ENCODE results near the gene CAB39L.

Gene CAB39L

GRCh38 chr13:49454388-49455006 is 10.6 kb upstream of the CAB39L start:
- no peak for DNase-seq (ENCODE audit: low read depth in 1 of 2, low spot score in 1 of 2)
- in situ Hi-C loops (cut with HindIII; ENCODE audit: low pct_unique_long_range_greater_than_20kb, low sequenced_read_pairs), result no loop called here
- TF ChIP-seq JUND (IDR thresholded peaks at IDR 0.05; ENCODE audit: low read depth), result no peak

GRCh38 chr13:49453465-49453864 is 9.6 kb upstream of the CAB39L start:
- in situ Hi-C loops (cut with HindIII; ENCODE audit: low pct_unique_long_range_greater_than_20kb, low sequenced_read_pairs), result no loop called here
- no peak for TF ChIP-seq JUND (IDR thresholded peaks at IDR 0.05; ENCODE audit: low read depth)
- DNase-seq (ENCODE audit: low read depth in 1 of 2, low spot score in 1 of 2), result no peak

- no peak for TF ChIP-seq JUND (IDR thresholded peaks at IDR 0.05; ENCODE audit: low read depth)
- in situ Hi-C loops (cut with HindIII; ENCODE audit: low pct_unique_long_range_greater_than_20kb, low sequenced_read_pairs), result no loop called here
- no peak for DNase-seq (ENCODE audit: low read depth in 1 of 2, low spot score in 1 of 2)
Measured at GRCh38 chr13:49452725-49453457, 9.0 kb upstream of the CAB39L start.

- DNase-seq (ENCODE audit: low read depth in 1 of 2, low spot score in 1 of 2), result no peak
- no peak for TF ChIP-seq JUND (IDR thresholded peaks at IDR 0.05; ENCODE audit: low read depth)
- in situ Hi-C loops (cut with HindIII; ENCODE audit: low pct_unique_long_range_greater_than_20kb, low sequenced_read_pairs), result no loop called here
Measured at GRCh38 chr13:49450105-49450819, 6.4 kb upstream of the CAB39L start.

GRCh38 chr13:49448753-49449152 is 4.9 kb upstream of the CAB39L start:
- in situ Hi-C loops (cut with HindIII; ENCODE audit: low pct_unique_long_range_greater_than_20kb, low sequenced_read_pairs), result no loop called here
- DNase-seq (ENCODE audit: low read depth in 1 of 2, low spot score in 1 of 2), result no peak
- no peak for TF ChIP-seq JUND (IDR thresholded peaks at IDR 0.05; ENCODE audit: low read depth)

- TF ChIP-seq JUND (IDR thresholded peaks at IDR 0.05; ENCODE audit: low read depth), result no peak
- no peak for DNase-seq (ENCODE audit: low read depth in 1 of 2, low spot score in 1 of 2)
- in situ Hi-C loops (cut with HindIII; ENCODE audit: low pct_unique_long_range_greater_than_20kb, low sequenced_read_pairs), result no loop called here
Measured at GRCh38 chr13:49446473-49446872, 2.6 kb upstream of the CAB39L start.

GRCh38 chr13:49444524-49445395 is 896 bp upstream of the CAB39L start:
- in situ Hi-C loops (cut with HindIII; ENCODE audit: low pct_unique_long_range_greater_than_20kb, low sequenced_read_pairs), result no loop called here
- DNase-seq (ENCODE audit: low read depth in 1 of 2, low spot score in 1 of 2), result peak in 1 of 2 experiments; percentile 37
- no peak for TF ChIP-seq JUND (IDR thresholded peaks at IDR 0.05; ENCODE audit: low read depth)

GRCh38 chr13:49443357-49443703 is 534 bp downstream of the CAB39L start:
- no peak for TF ChIP-seq JUND (IDR thresholded peaks at IDR 0.05; ENCODE audit: low read depth)
- peak in 1 of 2 experiments; percentile 21 for DNase-seq (ENCODE audit: low read depth in 1 of 2, low spot score in 1 of 2)
- in situ Hi-C loops (cut with HindIII; ENCODE audit: low pct_unique_long_range_greater_than_20kb, low sequenced_read_pairs), result no loop called here

GRCh38 chr13:49441846-49442245 is 2.0 kb downstream of the CAB39L start:
- in situ Hi-C loops (cut with HindIII; ENCODE audit: low pct_unique_long_range_greater_than_20kb, low sequenced_read_pairs), result no loop called here
- TF ChIP-seq JUND (IDR thresholded peaks at IDR 0.05; ENCODE audit: low read depth), result no peak
- no peak for DNase-seq (ENCODE audit: low read depth in 1 of 2, low spot score in 1 of 2)

- in situ Hi-C loops (cut with HindIII; ENCODE audit: low pct_unique_long_range_greater_than_20kb, low sequenced_read_pairs), result no loop called here
- no peak for DNase-seq (ENCODE audit: low read depth in 1 of 2, low spot score in 1 of 2)
- no peak for TF ChIP-seq JUND (IDR thresholded peaks at IDR 0.05; ENCODE audit: low read depth)
Measured at GRCh38 chr13:49441312-49441711, 2.6 kb downstream of the CAB39L start.

GRCh38 chr13:49439609-49440008 is 4.3 kb downstream of the CAB39L start:
- DNase-seq (ENCODE audit: low read depth in 1 of 2, low spot score in 1 of 2), result no peak
- in situ Hi-C loops (cut with HindIII; ENCODE audit: low pct_unique_long_range_greater_than_20kb, low sequenced_read_pairs), result no loop called here
- no peak for TF ChIP-seq JUND (IDR thresholded peaks at IDR 0.05; ENCODE audit: low read depth)

GRCh38 chr13:49437705-49438104 is 6.2 kb downstream of the CAB39L start:
- no peak for DNase-seq (ENCODE audit: low read depth in 1 of 2, low spot score in 1 of 2)
- in situ Hi-C loops (cut with HindIII; ENCODE audit: low pct_unique_long_range_greater_than_20kb, low sequenced_read_pairs), result no loop called here
- no peak for TF ChIP-seq JUND (IDR thresholded peaks at IDR 0.05; ENCODE audit: low read depth)
